Loucy (cell line): ENCODE measurements around the gene PABPC1L.

Experiments used
- H2AFZ ChIP-seq: fragments of 200-600 bp; sonication (generic); 2 replicates; pipeline ENCODE4 v1.6.0; 2016; ENCODE audit warnings: antibody characterized with exemption, mild to moderate bottlenecking, low read length, moderate library complexity
- H3F3A ChIP-seq: fragments of 200-600 bp; 2 replicates; pipeline ENCODE4 v1.6.0; 2016; ENCODE audit warnings: antibody characterized with exemption, low read depth, mild to moderate bottlenecking
- H3K27me3 ChIP-seq: fragments of 200-600 bp; sonication (generic); 2 replicates; pipeline ENCODE4 v1.6.1; 2014; ENCODE audit warnings: low read length, mild to moderate bottlenecking; ENCODE audit not compliant: insufficient read depth, poor library complexity, severe bottlenecking
- H3K36me3 ChIP-seq: fragments of 200-600 bp; sonication (generic); 2 replicates; pipeline ENCODE4 v1.6.1; 2016; ENCODE audit warnings: low read length; ENCODE audit not compliant: insufficient read depth
- H3K4me1 ChIP-seq: fragments of 200-600 bp; sonication (generic); 2 replicates; pipeline ENCODE4 v1.5.1; 2014; ENCODE audit warnings: low read length, mild to moderate bottlenecking; ENCODE audit not compliant: insufficient read depth, poor library complexity, severe bottlenecking
- H3K4me2 ChIP-seq: fragments of 200-600 bp; sonication (generic); 2 replicates; pipeline ENCODE4 v1.6.0; 2014; ENCODE audit warnings: antibody characterized with exemption, low read length, low read depth, mild to moderate bottlenecking; ENCODE audit not compliant: poor library complexity, severe bottlenecking
- H3K4me3 ChIP-seq: fragments of 200-600 bp; sonication (generic); 2 replicates; pipeline ENCODE4 v1.5.1; 2014; ENCODE audit warnings: low read length, mild to moderate bottlenecking, mixed read lengths; ENCODE audit not compliant: poor library complexity, severe bottlenecking
- H3K79me2 ChIP-seq: fragments of 200-600 bp; sonication (generic); 2 replicates; pipeline ENCODE4 v1.6.1; 2014; ENCODE audit warnings: low read length; ENCODE audit not compliant: insufficient read depth
- H3K9ac ChIP-seq: fragments of 200-600 bp; sonication (generic); 2 replicates; pipeline ENCODE4 v1.6.0; 2014; ENCODE audit warnings: mild to moderate bottlenecking, low read depth, low read length, moderate library complexity; ENCODE audit not compliant: poor library complexity, severe bottlenecking
- H3K9me2 ChIP-seq: fragments of 200-600 bp; sonication (generic); replicated peaks from 2 replicates; pipeline ENCODE4 v1.6.1; 2016; ENCODE audit warnings: low read depth, low read length, mixed read lengths
- H3K9me3 ChIP-seq: fragments of 200-600 bp; sonication (generic); 2 replicates; pipeline ENCODE4 v1.6.1; 2014; ENCODE audit warnings: mild to moderate bottlenecking, antibody characterized with exemption, low read length, low read depth; ENCODE audit not compliant: insufficient read depth
- H4K20me1 ChIP-seq: fragments of 200-600 bp; sonication (generic); 2 replicates; pipeline ENCODE4 v1.6.0; 2014; ENCODE audit warnings: antibody characterized with exemption, low read length, mild to moderate bottlenecking; ENCODE audit not compliant: insufficient read depth, poor library complexity, severe bottlenecking
- CTCF ChIP-seq: fragments of 200-600 bp; sonication (generic); conservative IDR thresholded peaks from 2 replicates; pipeline ENCODE4 v1.5.1; 2014; ENCODE audit warnings: mild to moderate bottlenecking, antibody characterized with exemption, low read length
- EZH2phosphoT487 ChIP-seq: fragments of 200-600 bp; IDR thresholded peaks from 2 replicates; pipeline ENCODE4 v1.6.1; 2018; ENCODE audit warnings: antibody characterized with exemption, mild to moderate bottlenecking, moderate library complexity, borderline replicate concordance

PABPC1L gene

GRCh38 chr20:44956410-44956809 lies 46.5 kb downstream of the PABPC1L start:
- Histone ChIP-seq H3F3A (no peaks in the 10 kb centered on the region), H3K36me3 (peaks cover 52% of the 10 kb centered on the region), H4K20me1 (peaks cover 20% of the 10 kb centered on the region)

GRCh38 chr20:44958276-44958675 lies 48.4 kb downstream of the PABPC1L start:
- H3K9me2 ChIP-seq = no peaks in the 10 kb centered on the region
- H3K4me3 ChIP-seq = peak overlapping the region; percentile 88
- no peaks in the 10 kb centered on the region for H3K27me3 ChIP-seq
- H3K4me2 ChIP-seq = peak overlapping the region; percentile 88
- H3K4me1 ChIP-seq = peaks cover 45% of the 10 kb centered on the region
- H4K20me1 ChIP-seq = peaks cover 16% of the 10 kb centered on the region
- H3F3A ChIP-seq = no peaks in the 10 kb centered on the region
- TF ChIP-seq EZH2phosphoT487 = no peak
- no peak for TF ChIP-seq CTCF
- peak overlapping the region; percentile 83 for H3K9ac ChIP-seq
- peaks cover 33% of the 10 kb centered on the region for H3K36me3 ChIP-seq
- no peaks in the 10 kb centered on the region for H3K9me3 ChIP-seq
- peaks cover 48% of the 10 kb centered on the region for H3K79me2 ChIP-seq
- no peak overlapping the region for H2AFZ ChIP-seq

More at GRCh38 chr20:44956410-44956809, 46.5 kb downstream of the PABPC1L start:
- Histone ChIP-seq H3K79me2 (peaks cover 48% of the 10 kb centered on the region), H3K4me3 (no peak overlapping the region), H3K9ac (no peak overlapping the region), H3K9me2 (no peaks in the 10 kb centered on the region), H3K27me3 (no peaks in the 10 kb centered on the region), H2AFZ (no peak overlapping the region), H3K4me1 (peaks cover 39% of the 10 kb centered on the region), H3K4me2 (peak overlapping the region; percentile 88), H3K9me3 (no peaks in the 10 kb centered on the region)
- no peak for TF ChIP-seq EZH2phosphoT487
- TF ChIP-seq CTCF = no peak

GRCh38 chr20:44959082-44959637 lies 49.3 kb downstream of the PABPC1L start:
- Histone ChIP-seq H3K4me3 (peak overlapping the region; percentile 88), H3K79me2 (peaks cover 48% of the 10 kb centered on the region), H3F3A (no peaks in the 10 kb centered on the region), H4K20me1 (peaks cover 16% of the 10 kb centered on the region), H3K9me2 (no peaks in the 10 kb centered on the region), H3K4me1 (peaks cover 45% of the 10 kb centered on the region), H3K9ac (peak overlapping the region; percentile 83), H2AFZ (no peak overlapping the region), H3K4me2 (peak overlapping the region; percentile 88), H3K36me3 (peaks cover 24% of the 10 kb centered on the region), H3K27me3 (no peaks in the 10 kb centered on the region), H3K9me3 (no peaks in the 10 kb centered on the region)
- TF ChIP-seq EZH2phosphoT487 (no peak), CTCF (no peak)
